ENCODE data around the gene PLA2G4D.
"Not testable (repeated sequence)": the region's sequence is repeated elsewhere in the genome, so short reads cannot be mapped to it uniquely, and the experiment has no call there.

Gene PLA2G4D

GRCh38 chr15:42128476-42128875, 34.1 kb upstream of the PLA2G4D start:
- DNase-seq (ENCODE audit: low read depth): no peak

- DNase-seq (ENCODE audit: low read depth): no peak
Measured at GRCh38 chr15:42123546-42123945, 29.2 kb upstream of the PLA2G4D start.

- no peak for DNase-seq (ENCODE audit: low read depth)
Measured at GRCh38 chr15:42121682-42122081, 27.3 kb upstream of the PLA2G4D start.

GRCh38 chr15:42121021-42121420, 26.7 kb upstream of the PLA2G4D start:
- DNase-seq (ENCODE audit: low read depth): no peak

- no peak for DNase-seq (ENCODE audit: low read depth)
Measured at GRCh38 chr15:42120285-42120684, 25.9 kb upstream of the PLA2G4D start.

- no peak for DNase-seq (ENCODE audit: low read depth)
Measured at GRCh38 chr15:42119446-42119760, 25.0 kb upstream of the PLA2G4D start.

GRCh38 chr15:42118650-42119445, 24.5 kb upstream of the PLA2G4D start:
- DNase-seq (ENCODE audit: low read depth): no peak

- DNase-seq (ENCODE audit: low read depth): no peak
Measured at GRCh38 chr15:42111924-42112323, 17.6 kb upstream of the PLA2G4D start.

- no peak for DNase-seq (ENCODE audit: low read depth)
Measured at GRCh38 chr15:42110367-42110766, 16.0 kb upstream of the PLA2G4D start.

GRCh38 chr15:42108806-42109205, 14.4 kb upstream of the PLA2G4D start:
- DNase-seq (ENCODE audit: low read depth): no peak

- no peak for DNase-seq (ENCODE audit: low read depth)
Measured at GRCh38 chr15:42108189-42108588, 13.8 kb upstream of the PLA2G4D start.

GRCh38 chr15:42107473-42107872, 13.1 kb upstream of the PLA2G4D start:
- DNase-seq (ENCODE audit: low read depth): no peak

GRCh38 chr15:42106288-42106687, 11.9 kb upstream of the PLA2G4D start:
- no peak for DNase-seq (ENCODE audit: low read depth)

GRCh38 chr15:42104095-42104891, 9.9 kb upstream of the PLA2G4D start:
- DNase-seq (ENCODE audit: low read depth): no peak

GRCh38 chr15:42102646-42103235, 8.4 kb upstream of the PLA2G4D start:
- peak; percentile 42 for DNase-seq (ENCODE audit: low read depth)

- no peak for DNase-seq (ENCODE audit: low read depth)
Measured at GRCh38 chr15:42101861-42102260, 7.5 kb upstream of the PLA2G4D start.

- DNase-seq (ENCODE audit: low read depth): no peak
Measured at GRCh38 chr15:42100021-42100800, 5.8 kb upstream of the PLA2G4D start.

GRCh38 chr15:42097018-42097417, 2.7 kb upstream of the PLA2G4D start:
- no peak for DNase-seq (ENCODE audit: low read depth)

GRCh38 chr15:42093966-42094365, 396 bp downstream of the PLA2G4D start:
- no peak for DNase-seq (ENCODE audit: low read depth)

- DNase-seq (ENCODE audit: low read depth): no peak
Measured at GRCh38 chr15:42092398-42093318, 1.7 kb downstream of the PLA2G4D start.

- not testable (repeated sequence) for DNase-seq (ENCODE audit: low read depth)
Measured at GRCh38 chr15:42091753-42092397, 2.5 kb downstream of the PLA2G4D start.
